Large intestine (tissue), 3 donors: ENCODE data around the gene SHISAL1. TPM values are rescaled to one million over a fixed set of nuclear protein-coding genes. Genes with fewer than 3 reads are reported as not detected.

Source experiments
- DNase-seq, 2 donors: peaks; one replicate each; pipeline versions ENCODE4 v3.0.0 to v3.0.0-alpha.2; 2013
- H3K27ac ChIP-seq: one replicate; pipeline ENCODE4 v1.5.1; 2013; ENCODE audit warnings: low read length
- H3K27me3 ChIP-seq: 2 replicates; pipeline ENCODE4 v1.6.1; 2013; ENCODE audit warnings: low read length; ENCODE audit not compliant: control insufficient read depth, insufficient read depth
- H3K36me3 ChIP-seq: 2 replicates; pipeline ENCODE4 v1.6.1; 2013; ENCODE audit warnings: low read length; ENCODE audit not compliant: control insufficient read depth, insufficient read depth
- H3K4me1 ChIP-seq: one replicate; pipeline ENCODE4 v1.6.1; 2013; ENCODE audit warnings: low read length; ENCODE audit not compliant: control insufficient read depth, insufficient read depth
- H3K4me3 ChIP-seq: one replicate; pipeline ENCODE4 v1.5.1; 2013; ENCODE audit warnings: low read length
- H3K9me3 ChIP-seq: one replicate; pipeline ENCODE4 v1.6.1; 2013; ENCODE audit warnings: mild to moderate bottlenecking, low read depth, low read length, moderate library complexity; ENCODE audit not compliant: control insufficient read depth
- WGBS: methylation state at CpG from one replicate; pipeline ENCODE4 v1.1.5; 2013; ENCODE audit warnings: low lambda C conversion rate; ENCODE audit not compliant: insufficient coverage; 5-methylcytosine and 5-hydroxymethylcytosine counted together
- polyA plus RNA-seq: library from polyadenylated mRNA; unstranded; fragments of 120-200 nt; gene quantifications from one replicate; pipeline ENCODE4 v1.2.1, GENCODE V29; 2013

Gene SHISAL1
- polyA plus RNA-seq, 1 donor: 1.9 TPM

DNA sequence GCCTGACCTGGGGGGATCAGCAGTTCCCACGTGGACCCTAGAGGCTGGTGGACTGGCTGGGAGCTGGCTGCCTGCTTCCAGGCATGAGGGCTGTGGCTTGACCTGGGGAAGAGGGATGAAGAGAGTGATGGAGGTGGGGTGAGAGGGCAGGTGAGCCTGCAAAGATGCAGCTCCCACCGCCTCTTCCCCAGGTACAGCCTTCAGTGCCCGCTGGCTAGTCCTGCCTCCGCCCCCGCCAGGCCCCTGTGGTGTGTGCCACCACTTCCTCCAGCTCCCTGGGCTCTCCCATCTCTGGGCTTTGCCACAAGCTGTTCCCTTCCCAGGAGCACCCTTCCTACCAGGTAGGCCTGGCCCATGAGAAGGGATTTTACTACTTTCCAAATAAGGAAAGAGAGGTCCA, 112.9 kb downstream of the SHISAL1 start:
- Histone ChIP-seq H3K36me3 (no peaks in the 10 kb centered on the region), H3K4me1 (no peaks in the 10 kb centered on the region), H3K27me3 (no peaks in the 10 kb centered on the region), H3K27ac (no peak overlapping the region), H3K9me3 (no peaks in the 10 kb centered on the region), H3K4me3 (no peak overlapping the region)
- DNase-seq: no peak
- WGBS: no CpG with 5 or more reads among the region's 5 CpGs

DNA sequence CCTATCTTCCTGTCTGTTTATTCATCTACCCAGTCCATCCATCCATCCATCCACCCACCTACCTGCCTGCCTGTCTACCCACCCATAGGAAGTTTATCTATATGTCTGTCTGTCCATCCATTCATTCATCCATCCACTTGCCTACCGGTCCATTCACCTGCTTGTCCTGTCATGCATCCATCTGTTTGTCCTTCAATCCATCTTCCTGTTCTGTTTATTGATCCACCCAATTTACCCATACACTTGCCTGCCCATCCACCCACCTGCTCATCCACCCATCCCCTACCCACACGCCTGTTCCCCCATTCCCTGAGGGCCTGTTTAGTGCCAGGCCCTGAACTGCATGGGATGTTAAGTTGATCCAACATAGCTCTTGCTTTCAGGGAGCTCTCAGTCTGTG, 113.6 kb downstream of the SHISAL1 start:
- 100% methylated on average over 1 of the region's 2 CpGs for WGBS
- Histone ChIP-seq H3K27ac (no peak overlapping the region), H3K27me3 (no peaks in the 10 kb centered on the region), H3K4me3 (no peak overlapping the region), H3K36me3 (no peaks in the 10 kb centered on the region), H3K9me3 (no peaks in the 10 kb centered on the region), H3K4me1 (no peaks in the 10 kb centered on the region)
- DNase-seq: no peak

DNA sequence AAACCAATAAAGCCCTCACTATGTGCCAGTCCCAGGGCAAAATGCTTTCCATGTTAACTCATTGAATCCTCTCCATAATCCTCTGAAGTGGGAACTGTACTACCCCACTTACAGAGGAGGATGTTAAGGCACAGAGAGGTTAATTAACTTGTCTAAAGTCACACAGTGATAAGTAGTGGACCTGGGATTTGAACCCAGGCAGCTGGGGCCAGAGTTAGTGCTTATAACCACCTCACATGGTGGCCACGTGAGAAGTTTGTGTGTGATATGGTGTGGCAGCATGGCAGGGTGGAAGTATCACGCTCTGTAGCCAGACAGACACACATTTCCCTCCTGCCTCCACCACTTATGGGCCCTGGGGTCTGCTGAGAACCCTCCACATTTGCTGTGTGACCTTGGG, 115.5 kb downstream of the SHISAL1 start:
- no peak overlapping the region for H3K27ac ChIP-seq
- no peaks in the 10 kb centered on the region for H3K4me1 ChIP-seq
- no peaks in the 10 kb centered on the region for H3K36me3 ChIP-seq
- whole genome bisulfite sequencing: no CpG with 5 or more reads among the region's 2 CpGs
- no peaks in the 10 kb centered on the region for H3K9me3 ChIP-seq
- no peak overlapping the region for H3K4me3 ChIP-seq
- DNase-seq: no peak
- no peaks in the 10 kb centered on the region for H3K27me3 ChIP-seq

DNA sequence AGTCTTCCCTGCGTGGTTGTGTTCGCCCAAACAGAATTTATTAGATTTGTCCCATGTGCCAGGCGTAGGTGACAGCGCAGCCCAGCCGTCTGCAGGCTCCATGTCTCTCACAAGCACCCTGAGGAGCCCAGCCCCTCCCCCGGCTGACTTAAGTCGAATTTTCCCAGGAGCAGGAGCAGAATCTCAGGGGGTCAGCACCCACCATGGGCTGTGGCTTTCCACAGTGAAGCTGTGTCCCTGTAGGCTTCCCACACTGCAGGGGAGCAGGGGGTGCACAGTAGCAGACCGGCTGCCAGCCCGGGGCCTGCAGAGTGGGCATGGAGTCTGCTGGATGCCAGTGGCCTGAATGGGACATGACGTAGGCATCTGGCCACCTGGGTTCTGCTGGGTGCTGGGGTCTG, 116.0 kb downstream of the SHISAL1 start:
- no peak overlapping the region for H3K27ac ChIP-seq
- DNase-seq: no peak
- no peak overlapping the region for H3K4me3 ChIP-seq
- WGBS: 80% methylated on average over 1 of the region's 10 CpGs
- no peaks in the 10 kb centered on the region for H3K27me3 ChIP-seq
- no peaks in the 10 kb centered on the region for H3K4me1 ChIP-seq
- H3K9me3 ChIP-seq: no peaks in the 10 kb centered on the region
- no peaks in the 10 kb centered on the region for H3K36me3 ChIP-seq

GRCh38 chr22:44196241-44196640, 116.5 kb downstream of the SHISAL1 start:
- Histone ChIP-seq H3K27me3 (no peaks in the 10 kb centered on the region), H3K4me1 (no peaks in the 10 kb centered on the region), H3K36me3 (no peaks in the 10 kb centered on the region), H3K4me3 (no peak overlapping the region), H3K9me3 (no peaks in the 10 kb centered on the region), H3K27ac (no peak overlapping the region)
- DNase-seq: no peak
- no CpG with 5 or more reads among the region's 9 CpGs for WGBS

GRCh38 chr22:44195189-44195871, 117.4 kb downstream of the SHISAL1 start:
- WGBS: no CpG with 5 or more reads among the region's 5 CpGs
- H3K27me3 ChIP-seq: no peaks in the 10 kb centered on the region
- H3K9me3 ChIP-seq: no peaks in the 10 kb centered on the region
- H3K36me3 ChIP-seq: no peaks in the 10 kb centered on the region
- H3K27ac ChIP-seq: no peak overlapping the region
- no peak overlapping the region for H3K4me3 ChIP-seq
- no peak for DNase-seq
- no peaks in the 10 kb centered on the region for H3K4me1 ChIP-seq

DNA sequence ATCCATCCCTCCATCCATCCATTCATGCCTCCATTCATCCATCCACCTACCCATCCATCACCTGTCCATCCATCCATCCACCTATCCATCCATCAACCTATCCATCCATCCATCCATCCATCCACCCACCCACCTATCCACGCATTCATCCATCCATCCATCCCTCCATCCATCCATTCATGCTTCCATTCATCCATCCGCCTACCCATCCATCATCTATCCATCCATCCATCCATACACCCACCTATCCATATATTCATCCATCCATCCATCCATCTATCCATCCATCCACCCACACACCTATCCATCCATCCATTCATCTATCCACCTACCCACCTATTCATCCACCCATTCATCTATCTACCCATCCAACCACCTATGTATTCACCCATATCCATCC, 118.2 kb downstream of the SHISAL1 start:
- no peaks in the 10 kb centered on the region for H3K9me3 ChIP-seq
- H3K27me3 ChIP-seq: no peaks in the 10 kb centered on the region
- no peaks in the 10 kb centered on the region for H3K4me1 ChIP-seq
- no peaks in the 10 kb centered on the region for H3K36me3 ChIP-seq
- DNase-seq: no peak
- WGBS: 100% methylated on average over 2 of the region's 2 CpGs
- H3K27ac ChIP-seq: no peak overlapping the region
- no peak overlapping the region for H3K4me3 ChIP-seq

Other genes with a start within 250 kb of the SHISAL1 start
- 6.7 TPM for gene PARVG, start 132.0 kb downstream of the SHISAL1 start, polyA plus RNA-seq
- gene RTL6, start 185.3 kb upstream of the SHISAL1 start, polyA plus RNA-seq: 22.7 TPM